Left renal pelvis (tissue), 4 donors: ENCODE measurements around the gene CDYL2. TPM values are rescaled to one million over a fixed set of nuclear protein-coding genes. Genes with fewer than 3 reads are reported as not detected.
"Not testable (repeated sequence)": the region's sequence is repeated elsewhere in the genome, so short reads cannot be mapped to it uniquely, and the experiment has no call there.

Experiments
- DNase-seq, 4 donors: peaks; one replicate each; pipeline ENCODE4 v3.0.0-alpha.2; 2013; ENCODE audit warnings: low read depth in 4 of 4, low spot score in 3 of 4
- polyA plus RNA-seq, 4 donors: library from polyadenylated mRNA; unstranded; fragments of 120-200 nt; gene quantifications; one replicate each; pipeline ENCODE4 v1.2.1, GENCODE V29; 2013; ENCODE audit not compliant: insufficient read length in 4 of 4

CDYL2 gene
- polyA plus RNA-seq, 4 donors, result 6.5 to 7.3 (median 7.2) TPM

DNA sequence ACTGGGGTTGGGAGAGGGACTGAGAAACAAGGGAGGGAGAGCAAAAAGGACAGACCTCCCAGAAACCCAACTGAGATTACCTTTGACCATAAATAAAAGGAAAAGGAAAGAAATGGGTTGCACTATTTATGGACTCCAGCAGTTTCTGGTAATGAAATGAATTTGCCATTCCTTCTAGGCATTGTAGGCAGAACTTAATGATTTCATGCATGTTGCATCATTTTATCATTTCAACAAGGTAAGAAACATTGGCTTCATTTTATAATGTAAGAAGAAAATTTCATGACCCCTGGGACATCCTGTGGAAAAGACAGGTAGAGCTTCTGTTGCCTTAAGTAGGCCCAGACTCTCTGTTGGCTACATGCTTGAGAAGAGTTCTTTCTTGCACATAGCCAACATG, 8.2 kb upstream of the CDYL2 start:
- no peak for DNase-seq

GRCh38 chr16:80809366-80809765, 5.0 kb upstream of the CDYL2 start:
- no peak for DNase-seq

DNA sequence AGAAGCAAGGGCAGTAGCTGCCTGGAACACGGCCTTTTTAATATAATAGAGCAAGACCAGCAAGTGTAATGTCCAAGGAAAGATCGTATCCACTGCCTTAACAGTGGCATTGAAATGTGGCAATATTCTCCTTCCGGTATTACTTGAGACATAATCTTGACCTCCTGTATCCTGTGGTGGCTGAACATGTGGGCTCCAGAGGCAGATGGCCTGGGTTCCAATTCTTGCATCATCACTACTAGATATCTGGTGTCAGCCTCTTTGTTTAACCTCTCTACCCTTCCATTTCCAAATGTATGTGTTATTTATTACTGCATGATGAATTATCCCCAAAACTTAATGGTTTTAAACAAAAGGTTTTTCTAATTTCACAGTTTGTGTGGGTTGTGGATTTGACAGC, 3.5 kb upstream of the CDYL2 start:
- DNase-seq, result no peak

DNA sequence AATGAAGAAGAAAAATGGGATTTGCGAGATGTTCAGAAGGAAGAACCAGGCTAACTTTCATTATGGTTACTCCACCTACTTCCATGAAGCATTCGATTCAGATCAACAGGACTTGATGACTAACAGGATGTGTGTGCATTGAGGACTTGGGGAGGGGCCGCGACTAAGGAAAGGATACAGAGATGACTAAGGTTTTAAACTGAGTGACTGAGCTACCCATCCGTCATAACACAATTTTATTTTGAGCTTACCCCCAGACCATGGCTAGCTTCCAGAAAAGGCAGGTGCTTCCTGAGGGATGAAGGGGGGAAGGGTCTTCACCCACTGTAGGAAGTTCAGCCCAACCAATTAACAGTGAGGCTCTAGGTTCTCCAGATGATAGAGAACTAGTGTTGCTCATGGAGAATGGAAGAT, 2.5 kb upstream of the CDYL2 start:
- no peak for DNase-seq

DNA sequence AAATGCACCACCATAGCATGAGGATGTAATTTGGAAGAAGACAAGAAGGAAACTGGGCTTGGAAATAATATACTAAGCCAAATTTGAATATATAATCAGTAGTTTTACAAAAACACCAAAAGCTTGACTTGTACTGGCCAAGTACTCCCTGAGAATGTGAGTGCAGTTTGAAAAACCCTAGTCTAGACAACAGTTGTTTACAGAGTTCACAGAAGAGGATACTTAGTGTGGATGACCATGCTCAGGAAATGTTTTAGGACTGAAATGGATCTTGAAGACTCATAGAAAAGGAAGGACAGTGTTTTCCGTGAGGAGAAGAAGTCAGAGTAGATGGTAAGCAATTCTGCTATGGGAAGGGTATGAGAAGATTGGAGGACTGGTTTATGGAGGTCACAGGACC, 1.9 kb upstream of the CDYL2 start:
- DNase-seq, result no peak

DNA sequence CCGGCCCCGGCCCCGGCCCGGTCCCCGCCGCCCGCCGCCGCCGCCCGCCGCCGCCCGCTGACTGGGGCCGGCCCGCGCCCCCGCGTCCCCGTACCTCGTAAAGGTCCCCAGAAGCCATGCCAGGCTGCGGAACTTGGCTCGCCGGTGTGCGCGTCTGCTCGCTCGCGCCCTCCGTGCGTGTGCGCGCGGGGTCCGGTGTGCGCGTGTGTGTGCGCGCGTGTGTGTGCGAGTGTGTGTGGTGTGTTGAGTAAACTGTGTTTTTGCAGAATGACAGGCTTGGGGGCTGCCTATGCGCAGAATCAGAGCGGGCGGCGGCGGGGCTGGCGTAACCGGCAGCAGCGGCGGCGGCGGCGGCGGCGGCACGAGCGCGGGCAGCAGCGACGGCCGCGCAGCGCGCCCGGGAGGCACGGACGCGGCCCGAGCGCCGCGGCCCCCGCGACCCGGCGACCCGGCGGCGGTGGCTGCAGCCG, 307 bp downstream of the CDYL2 start:
- no peak for DNase-seq

DNA sequence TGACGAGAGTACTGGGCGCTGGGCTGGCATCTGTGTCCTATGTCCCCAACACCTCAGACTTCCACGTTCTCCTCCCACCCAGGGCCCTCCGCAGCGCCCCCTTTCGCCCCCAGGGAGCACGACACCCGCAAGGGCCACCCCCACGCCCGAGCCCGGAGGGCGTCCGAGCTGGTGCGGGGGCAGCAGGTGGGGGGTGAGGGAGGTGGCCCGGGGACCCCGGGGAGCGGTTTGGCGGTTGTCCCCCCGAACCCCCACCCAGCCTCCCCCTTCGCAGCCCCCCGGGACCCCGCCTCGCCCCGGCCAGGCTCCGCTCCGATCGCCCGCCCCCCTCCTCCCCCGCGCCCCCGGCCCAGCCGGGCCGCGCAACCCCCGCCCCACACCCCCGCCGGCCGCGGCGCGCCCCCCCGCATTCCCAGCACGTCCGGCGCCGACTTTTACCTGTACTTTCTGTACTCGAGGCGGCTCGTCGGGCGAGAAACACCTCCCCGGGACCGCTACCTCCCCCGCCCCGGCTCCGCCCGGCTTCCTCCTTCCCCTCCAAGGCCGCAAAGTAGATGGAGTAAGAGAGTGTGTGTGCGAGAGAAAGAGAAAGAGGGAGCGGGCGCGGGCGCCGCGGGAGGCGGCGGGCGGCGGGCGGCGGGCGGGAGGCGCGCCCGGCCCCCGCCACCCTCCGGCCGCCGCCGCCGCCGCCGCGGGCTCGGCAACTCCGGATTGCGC, 901 bp downstream of the CDYL2 start:
- no peak for DNase-seq

- no peak for DNase-seq
Measured at GRCh38 chr16:80802902-80803301, 1.5 kb downstream of the CDYL2 start.

- no peak for DNase-seq
Measured at GRCh38 chr16:80802138-80802537, 2.3 kb downstream of the CDYL2 start.

- no peak for DNase-seq
Measured at GRCh38 chr16:80794071-80794470, 10.3 kb downstream of the CDYL2 start.

DNA sequence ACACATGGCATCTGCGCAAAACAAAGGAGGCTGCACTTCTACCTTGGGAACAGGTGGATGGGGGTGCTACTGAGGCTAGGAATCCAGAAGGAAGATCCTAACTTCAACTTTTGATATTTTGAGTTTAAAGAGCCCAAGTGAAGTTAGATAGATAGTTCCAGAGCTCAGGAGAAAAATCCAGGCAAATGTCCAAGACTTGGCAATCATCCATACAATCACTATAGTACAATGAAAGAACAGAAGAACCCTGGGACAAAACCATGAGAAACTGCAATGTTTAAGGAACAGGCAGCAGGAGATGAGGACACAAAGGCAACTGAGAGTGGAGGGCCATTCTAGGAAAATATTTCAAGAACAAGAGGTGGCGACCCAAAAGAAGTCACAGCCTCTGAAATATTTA, 12.4 kb downstream of the CDYL2 start:
- no peak for DNase-seq

DNA sequence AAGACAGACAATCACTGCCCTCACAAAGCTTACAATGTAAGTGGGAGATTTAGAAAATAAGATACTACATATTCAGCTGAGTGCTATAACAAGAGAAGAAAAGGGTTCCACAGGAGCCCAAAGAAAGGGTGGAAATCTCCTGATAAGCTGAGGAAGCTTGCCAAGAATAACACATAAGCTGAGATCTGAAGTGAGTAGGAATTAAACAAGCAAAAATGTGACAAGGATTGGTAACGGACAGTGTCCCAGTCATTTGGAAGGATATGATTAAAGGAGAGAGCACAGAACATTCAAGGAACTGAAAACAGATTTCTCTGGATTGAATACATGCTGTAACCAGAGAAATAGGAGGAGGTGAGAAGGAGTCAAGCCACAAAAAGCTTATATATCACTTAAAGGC, 13.0 kb downstream of the CDYL2 start:
- DNase-seq, result no peak

DNA sequence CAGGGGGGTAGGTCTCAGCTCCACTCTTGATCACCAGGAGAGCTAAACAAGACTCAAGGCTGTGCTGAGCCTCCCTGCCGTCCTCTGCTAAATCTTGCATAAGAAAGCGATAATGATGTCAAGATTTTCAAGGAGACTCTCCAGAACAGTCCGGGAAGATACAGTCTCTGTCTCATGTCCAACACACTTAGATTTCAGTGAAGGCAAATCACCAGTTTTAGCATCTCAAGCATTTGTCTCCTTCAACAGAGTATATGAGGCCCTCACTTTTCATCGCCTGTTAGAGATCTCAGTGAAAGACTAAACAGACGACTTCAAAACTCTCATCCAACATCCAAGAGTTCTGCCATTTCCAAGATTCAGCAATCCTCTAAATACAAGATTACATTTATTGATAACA, 13.6 kb downstream of the CDYL2 start:
- DNase-seq, result no peak

GRCh38 chr16:80788027-80788426, 16.4 kb downstream of the CDYL2 start:
- DNase-seq, result no peak

DNA sequence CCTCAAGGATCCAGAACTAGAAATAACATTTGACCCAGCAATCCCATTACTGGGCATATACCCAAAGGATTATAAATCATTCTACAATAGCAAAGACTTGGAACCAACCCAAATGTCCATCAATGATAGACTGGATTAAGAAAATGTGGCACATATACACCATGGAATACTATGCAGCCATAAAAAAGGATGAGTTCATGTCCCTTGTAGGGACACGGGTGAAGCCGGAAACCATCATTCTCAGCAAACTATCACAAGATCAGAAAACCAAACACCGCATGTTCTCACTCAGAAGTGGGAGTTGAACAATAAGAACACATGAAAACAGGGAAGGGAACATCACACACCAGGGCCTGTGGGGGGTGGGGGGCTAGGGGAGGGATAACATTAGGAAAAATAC, 17.8 kb downstream of the CDYL2 start:
- not testable (repeated sequence) for DNase-seq

- no peak for DNase-seq
Measured at GRCh38 chr16:80784951-80785350, 19.4 kb downstream of the CDYL2 start.

DNA sequence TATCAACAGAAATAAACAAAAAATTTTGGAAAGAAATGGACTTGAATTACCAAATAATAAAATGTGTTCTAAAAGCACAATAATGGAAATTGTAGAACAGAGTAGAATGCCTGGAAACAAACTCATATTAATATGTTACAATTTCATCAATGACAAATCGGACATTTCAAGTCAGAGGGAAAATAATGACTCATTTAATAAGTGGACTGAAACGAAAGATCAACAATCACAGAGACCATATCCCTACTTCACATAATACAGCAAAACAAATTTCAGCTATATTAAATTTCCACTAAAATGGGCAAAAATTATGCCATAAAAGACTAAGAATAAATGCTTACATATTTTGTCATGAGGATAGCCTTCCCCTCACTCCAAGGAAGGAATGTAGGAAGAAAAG, 25.7 kb downstream of the CDYL2 start:
- DNase-seq, result no peak

- no peak for DNase-seq
Measured at GRCh38 chr16:80776856-80777255, 27.5 kb downstream of the CDYL2 start.

- no peak for DNase-seq
Measured at GRCh38 chr16:80775450-80775849, 28.9 kb downstream of the CDYL2 start.

GRCh38 chr16:80766798-80767197, 37.6 kb downstream of the CDYL2 start:
- no peak for DNase-seq

- DNase-seq, result no peak
Measured at GRCh38 chr16:80759419-80760162, 44.8 kb downstream of the CDYL2 start.

DNA sequence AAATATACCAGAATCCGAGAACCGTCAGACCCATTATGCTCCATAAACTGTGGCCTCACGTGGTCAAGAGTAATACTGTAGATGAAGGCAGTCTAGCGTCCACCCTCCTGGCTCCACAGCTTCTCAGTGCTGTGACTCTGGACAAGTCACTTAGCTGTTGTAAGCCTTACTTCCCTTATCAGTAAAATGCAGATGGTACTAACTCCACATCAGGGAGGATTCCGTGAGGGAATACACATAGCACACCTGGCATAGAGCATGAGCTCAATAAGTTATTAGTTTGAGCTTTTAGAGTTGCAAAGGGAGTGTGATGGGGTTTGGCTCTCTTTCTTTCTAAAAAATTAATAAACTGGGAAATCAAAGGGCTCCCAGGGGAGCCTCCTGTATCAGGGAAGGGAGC, 49.9 kb downstream of the CDYL2 start:
- no peak for DNase-seq
